Vagina (tissue), 2 donors: Measurements from ENCODE around the gene CA7. TPM values are rescaled to one million over a fixed set of nuclear protein-coding genes. Genes with fewer than 3 reads are reported as not detected.
"Not testable (repeated sequence)": the region's sequence is repeated elsewhere in the genome, so short reads cannot be mapped to it uniquely, and the experiment has no call there.

Experiments
- DNase-seq, 2 donors: peaks; one replicate each; pipeline ENCODE4 v3.0.0-alpha.2; 2017; ENCODE audit errors: extremely low spot score in 2 of 2
- H3K27ac ChIP-seq: fragments of 200-600 bp; sonication (generic); one replicate; pipeline ENCODE4 v1.5.1; 2019
- H3K27me3 ChIP-seq: fragments of 200-600 bp; sonication (generic); one replicate; pipeline ENCODE4 v1.5.1; 2019
- H3K36me3 ChIP-seq, 2 donors: fragments of 200-600 bp; sonication (generic); one replicate each; pipeline ENCODE4 v1.5.1; 2017 to 2019
- H3K4me1 ChIP-seq: fragments of 200-600 bp; sonication (generic); one replicate; pipeline ENCODE4 v1.5.1; 2019
- H3K4me3 ChIP-seq, 2 donors: fragments of 200-600 bp; sonication (generic); 1 replicate in 1 of 2; 2 replicates in 1 of 2; pipeline ENCODE4 v1.5.1; 2016 to 2019
- H3K9me3 ChIP-seq: fragments of 200-600 bp; sonication (generic); one replicate; pipeline ENCODE4 v1.5.1; 2019
- POLR2A ChIP-seq, 2 donors: fragments of 450-650 bp; IDR thresholded peaks; one replicate each; pipeline ENCODE4 v1.6.1; 2017; ENCODE audit warnings: antibody characterized with exemption in 2 of 2, mild to moderate bottlenecking in 2 of 2, moderate library complexity in 2 of 2
- POLR2AphosphoS5 ChIP-seq, 2 donors: sonication (generic); formaldehyde crosslinking; IDR thresholded peaks; one replicate each; pipeline ENCODE4 v1.9.0; 2017; ENCODE audit warnings: antibody characterized with exemption in 2 of 2, mild to moderate bottlenecking in 2 of 2, low read depth in 1 of 2; ENCODE audit not compliant: insufficient read depth in 1 of 2
- intact Hi-C: fragments of 100-400 bp; cut with DNase I; formaldehyde crosslinking; loops from one replicate; pipeline ENCODE4 v1.15.1; 2023
- total RNA-seq: library from RNA; depleted of rRNA; stranded (reverse); fragments of >200 nt; gene quantifications from one replicate; pipeline ENCODE4 v1.2.3, GENCODE V29; 2016
- TF ChIP-seq, protein P1 (sequence below), 3 experiments: fragments of 450-650 bp in 2 of 3; fragments of 200-600 bp in 1 of 3; sonication (generic) in 1 of 3; IDR thresholded peaks; one replicate each; pipeline ENCODE4 v1.5.1; 2017 to 2019; ENCODE audit warnings: antibody characterized with exemption in 3 of 3, mild to moderate bottlenecking in 2 of 3, moderate library complexity in 2 of 3

CA7 gene
- total RNA-seq, 1 donor from 2014 or later, result not detected

DNA sequence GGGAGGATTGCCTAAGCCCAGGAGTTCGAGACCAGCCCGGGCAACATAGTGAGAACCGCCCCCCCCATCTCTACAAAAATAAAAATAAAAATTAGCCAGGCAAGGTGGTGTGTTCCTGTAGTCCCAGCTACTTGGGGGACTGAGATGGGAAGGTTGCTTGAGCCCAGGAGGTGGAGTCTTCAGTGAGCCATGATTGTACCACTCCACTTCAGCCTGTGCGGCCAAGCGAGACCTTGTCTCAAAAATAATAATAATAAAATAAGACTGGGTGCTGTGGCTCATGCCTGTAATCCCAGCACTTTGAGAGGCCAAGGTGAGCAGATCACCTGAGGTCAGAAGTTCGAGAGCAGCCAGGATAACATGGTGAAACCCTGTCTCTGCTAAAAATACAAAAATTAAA is 47.6 kb downstream of the CA7 start:
- Histone ChIP-seq H3K36me3 (no peaks in the 10 kb centered on the region), H3K9me3 (no peaks in the 10 kb centered on the region), H3K27me3 (no peaks in the 10 kb centered on the region), H3K27ac (no peak overlapping the region), H3K4me3 (no peak overlapping the region), H3K4me1 (no peaks in the 10 kb centered on the region)
- DNase-seq, result no peak
- intact Hi-C loops, result loop anchor here (5.0 kb wide), 1 partner anchor 36 kb away; the partner anchor contains the start of gene RRAD
- TF ChIP-seq POLR2A (IDR thresholded peaks at IDR 0.05), result no peak
- no peak for TF ChIP-seq POLR2AphosphoS5 (IDR thresholded peaks at IDR 0.05; ENCODE audit: insufficient read depth in 1 of 2, low read depth in 1 of 2)
- TF ChIP-seq, protein P1, sequence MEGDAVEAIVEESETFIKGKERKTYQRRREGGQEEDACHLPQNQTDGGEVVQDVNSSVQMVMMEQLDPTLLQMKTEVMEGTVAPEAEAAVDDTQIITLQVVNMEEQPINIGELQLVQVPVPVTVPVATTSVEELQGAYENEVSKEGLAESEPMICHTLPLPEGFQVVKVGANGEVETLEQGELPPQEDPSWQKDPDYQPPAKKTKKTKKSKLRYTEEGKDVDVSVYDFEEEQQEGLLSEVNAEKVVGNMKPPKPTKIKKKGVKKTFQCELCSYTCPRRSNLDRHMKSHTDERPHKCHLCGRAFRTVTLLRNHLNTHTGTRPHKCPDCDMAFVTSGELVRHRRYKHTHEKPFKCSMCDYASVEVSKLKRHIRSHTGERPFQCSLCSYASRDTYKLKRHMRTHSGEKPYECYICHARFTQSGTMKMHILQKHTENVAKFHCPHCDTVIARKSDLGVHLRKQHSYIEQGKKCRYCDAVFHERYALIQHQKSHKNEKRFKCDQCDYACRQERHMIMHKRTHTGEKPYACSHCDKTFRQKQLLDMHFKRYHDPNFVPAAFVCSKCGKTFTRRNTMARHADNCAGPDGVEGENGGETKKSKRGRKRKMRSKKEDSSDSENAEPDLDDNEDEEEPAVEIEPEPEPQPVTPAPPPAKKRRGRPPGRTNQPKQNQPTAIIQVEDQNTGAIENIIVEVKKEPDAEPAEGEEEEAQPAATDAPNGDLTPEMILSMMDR (IDR thresholded peaks at IDR 0.05), result no peak

DNA sequence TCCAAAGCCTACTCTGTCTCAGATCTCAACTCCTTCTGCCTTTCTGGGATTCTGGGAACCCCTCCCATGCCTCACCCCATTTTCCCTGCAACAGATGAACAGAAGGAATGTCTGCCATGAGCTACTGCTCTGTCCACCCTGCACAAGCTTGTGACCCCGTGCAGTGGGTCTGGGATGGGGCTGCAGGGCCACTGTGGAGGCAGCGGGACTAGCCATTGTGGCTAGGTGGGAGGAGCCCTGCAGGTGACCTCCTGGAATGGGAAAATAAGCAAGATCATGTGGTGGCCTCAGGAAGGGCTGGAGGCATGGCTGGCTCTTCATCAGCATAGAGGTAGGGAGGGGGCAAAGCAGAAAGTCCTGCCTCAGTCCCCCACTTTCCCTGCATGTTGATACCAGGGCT is 49.8 kb downstream of the CA7 start:
- no peaks in the 10 kb centered on the region for H3K27me3 ChIP-seq
- H3K9me3 ChIP-seq, result no peaks in the 10 kb centered on the region
- no peak overlapping the region for H3K27ac ChIP-seq
- intact Hi-C loops, result loop anchor here (5.0 kb wide), 1 partner anchor 33 kb away; the partner anchor contains the start of gene RRAD
- no peaks in the 10 kb centered on the region for H3K36me3 ChIP-seq
- TF ChIP-seq POLR2AphosphoS5 (IDR thresholded peaks at IDR 0.05; ENCODE audit: insufficient read depth in 1 of 2, low read depth in 1 of 2), result no peak
- TF ChIP-seq, protein P1 (IDR thresholded peaks at IDR 0.05), result no peak
- TF ChIP-seq POLR2A (IDR thresholded peaks at IDR 0.05), result no peak
- no peak overlapping the region for H3K4me3 ChIP-seq
- peaks cover 9% of the 10 kb centered on the region for H3K4me1 ChIP-seq
- no peak for DNase-seq

DNA sequence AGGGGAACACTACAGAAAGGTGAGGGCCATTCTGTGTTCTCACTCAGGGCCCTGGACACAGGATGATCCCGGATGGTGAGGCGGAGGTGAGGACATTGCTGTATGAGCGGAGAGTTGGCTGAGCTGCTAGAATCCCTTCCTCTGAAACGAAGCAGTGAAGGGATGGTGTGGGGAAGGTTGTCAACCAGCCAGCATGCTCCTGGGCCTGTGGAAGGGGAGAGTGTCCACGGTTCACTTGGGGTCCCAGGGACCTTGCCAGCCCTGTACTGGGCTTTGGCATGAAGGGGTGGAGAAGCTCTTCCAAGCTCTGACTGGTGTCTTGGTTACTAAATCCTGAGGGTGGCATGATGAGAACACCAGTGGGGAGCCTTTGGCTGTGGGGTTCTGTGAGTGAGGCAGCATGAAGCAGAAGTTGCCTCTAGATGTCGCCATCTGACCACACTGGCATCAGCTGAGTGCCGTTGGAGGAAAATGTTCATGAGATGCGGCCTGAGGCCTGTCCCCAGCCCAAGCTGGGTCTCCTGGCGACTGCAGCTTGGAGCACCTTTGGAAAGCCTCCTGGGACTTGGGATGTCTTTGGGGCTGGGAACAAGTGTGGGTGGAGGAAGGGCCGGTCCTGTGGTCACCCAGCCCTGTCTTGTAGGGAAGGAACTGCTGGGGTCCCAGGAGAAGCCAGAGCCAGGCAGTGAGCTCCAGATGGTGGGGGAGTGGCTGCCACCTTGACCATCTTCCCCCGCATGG is 50.9 kb downstream of the CA7 start:
- Histone ChIP-seq H3K4me3 (no peak overlapping the region), H3K36me3 (no peaks in the 10 kb centered on the region), H3K27ac (no peak overlapping the region), H3K9me3 (no peaks in the 10 kb centered on the region), H3K27me3 (no peaks in the 10 kb centered on the region), H3K4me1 (peaks cover 19% of the 10 kb centered on the region)
- intact Hi-C loops, result loop anchor here (5.0 kb wide), 1 partner anchor 32 kb away; the partner anchor contains the start of gene RRAD
- DNase-seq, result no peak
- TF ChIP-seq, protein P1 (IDR thresholded peaks at IDR 0.05), result peak in 2 of 3 experiments; percentile 31 to 52
- TF ChIP-seq POLR2AphosphoS5 (IDR thresholded peaks at IDR 0.05; ENCODE audit: insufficient read depth in 1 of 2, low read depth in 1 of 2) (no peak), POLR2A (IDR thresholded peaks at IDR 0.05) (no peak)

DNA sequence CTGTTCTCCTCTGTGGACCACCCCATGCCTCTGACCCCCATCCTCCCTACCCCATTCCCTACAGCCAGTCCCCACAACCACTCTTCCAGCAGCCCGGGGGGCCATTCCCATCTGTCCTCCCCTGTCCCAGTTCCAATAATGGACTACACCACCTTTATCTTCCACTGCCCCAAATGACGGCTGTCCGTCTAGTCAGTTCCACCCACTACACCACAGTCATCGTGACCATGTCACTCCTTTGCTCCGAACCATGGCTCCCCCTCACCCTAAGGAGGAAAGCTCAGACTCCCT is 51.4 kb downstream of the CA7 start:
- no peak for TF ChIP-seq POLR2A (IDR thresholded peaks at IDR 0.05)
- TF ChIP-seq, protein P1 (IDR thresholded peaks at IDR 0.05), result no peak
- no peak for TF ChIP-seq POLR2AphosphoS5 (IDR thresholded peaks at IDR 0.05; ENCODE audit: insufficient read depth in 1 of 2, low read depth in 1 of 2)
- H3K9me3 ChIP-seq, result no peaks in the 10 kb centered on the region
- no peak overlapping the region for H3K27ac ChIP-seq
- no peaks in the 10 kb centered on the region for H3K27me3 ChIP-seq
- peaks cover 24% of the 10 kb centered on the region for H3K4me1 ChIP-seq
- intact Hi-C loops, result no loop called here
- no peak overlapping the region for H3K4me3 ChIP-seq
- DNase-seq, result no peak
- H3K36me3 ChIP-seq, result no peaks in the 10 kb centered on the region

DNA sequence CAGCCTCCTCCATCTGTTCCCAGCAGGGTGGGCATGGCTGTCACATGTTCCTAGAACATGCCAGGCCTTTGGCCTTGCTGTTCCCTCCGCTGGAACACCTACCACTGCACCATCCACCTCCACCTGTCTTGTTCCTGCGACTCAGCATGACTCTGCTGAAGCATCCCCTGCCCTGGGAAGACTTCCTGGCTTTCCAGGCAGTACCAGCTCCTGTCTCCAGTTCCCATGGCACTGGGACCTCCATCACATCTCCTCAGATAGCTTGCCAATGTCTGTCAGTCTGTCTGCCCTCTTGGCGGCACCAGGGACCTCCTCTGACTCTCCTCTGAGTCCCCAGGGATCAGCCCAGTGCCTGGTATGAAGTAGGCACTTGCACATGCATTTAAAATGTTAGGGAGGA is 51.8 kb downstream of the CA7 start:
- Histone ChIP-seq H3K9me3 (no peaks in the 10 kb centered on the region), H3K27me3 (no peaks in the 10 kb centered on the region), H3K36me3 (no peaks in the 10 kb centered on the region), H3K27ac (no peak overlapping the region), H3K4me1 (peaks cover 28% of the 10 kb centered on the region), H3K4me3 (no peak overlapping the region)
- no peak for DNase-seq
- intact Hi-C loops, result no loop called here
- TF ChIP-seq POLR2AphosphoS5 (IDR thresholded peaks at IDR 0.05; ENCODE audit: insufficient read depth in 1 of 2, low read depth in 1 of 2), result no peak
- TF ChIP-seq POLR2A (IDR thresholded peaks at IDR 0.05), result no peak

DNA sequence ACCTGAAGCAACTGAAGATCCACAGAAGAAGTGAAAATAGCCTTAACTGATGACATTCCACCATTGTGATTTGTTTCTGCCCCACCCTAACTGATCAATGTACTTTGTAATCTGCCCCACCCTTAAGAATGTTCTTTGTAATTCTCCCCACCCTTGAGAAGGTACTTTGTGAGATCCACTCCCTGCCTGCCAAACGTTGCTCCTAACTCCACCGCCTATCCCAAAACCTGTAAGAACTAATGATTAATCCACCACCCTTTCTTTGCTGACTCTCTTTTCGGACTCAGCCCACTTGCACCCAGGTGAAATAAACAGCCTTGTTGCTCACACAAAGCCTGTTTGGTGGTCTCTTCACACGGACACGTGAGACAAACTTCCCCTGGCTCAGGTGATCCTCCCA is 52.5 kb downstream of the CA7 start:
- peaks cover 34% of the 10 kb centered on the region for H3K4me1 ChIP-seq
- H3K27me3 ChIP-seq, DNase-seq, H3K9me3 ChIP-seq, H3K4me3 ChIP-seq, intact Hi-C loops, H3K36me3 ChIP-seq, H3K27ac ChIP-seq: not testable (repeated sequence)
